Raji (cell line): ENCODE data around the gene ETHE1.

Experiments
- POLR2A ChIP-seq: IDR thresholded peaks from 2 replicates; pipeline ENCODE4 v1.6.1; 2011; ENCODE audit warnings: low read depth, low read length, control low read depth; ENCODE audit not compliant: insufficient read depth

ETHE1 gene

DNA sequence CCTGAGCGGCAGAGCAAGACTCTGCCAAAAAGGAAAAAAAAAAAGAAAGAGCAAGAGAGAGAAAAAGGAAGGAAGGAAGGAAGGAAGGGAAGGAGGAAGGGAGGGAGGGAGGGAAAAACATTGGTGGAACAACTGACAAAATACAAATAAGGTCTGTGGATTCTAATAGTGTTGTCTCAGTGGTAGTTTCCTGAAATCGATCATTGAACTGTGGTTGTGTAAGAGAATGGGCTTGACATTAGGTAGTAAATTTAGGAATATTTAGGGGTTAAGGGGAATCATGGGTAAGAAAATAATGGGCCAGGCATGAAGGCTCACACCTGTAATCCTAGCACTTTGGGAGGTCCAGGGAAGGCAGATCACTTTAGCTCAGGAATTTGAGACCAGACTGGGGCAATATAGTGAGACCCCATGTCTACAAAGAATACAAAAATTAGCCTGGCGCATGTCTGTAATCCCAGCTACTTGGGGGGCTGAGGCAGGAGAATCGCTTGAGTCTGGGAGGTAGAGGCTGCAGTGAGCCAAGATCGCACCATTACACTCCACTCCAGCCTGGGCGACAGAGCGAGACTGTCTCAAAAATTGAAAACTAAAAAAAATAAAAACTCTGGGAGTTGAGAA, 36.9 kb downstream of the ETHE1 start:
- no peak for TF ChIP-seq POLR2A

DNA sequence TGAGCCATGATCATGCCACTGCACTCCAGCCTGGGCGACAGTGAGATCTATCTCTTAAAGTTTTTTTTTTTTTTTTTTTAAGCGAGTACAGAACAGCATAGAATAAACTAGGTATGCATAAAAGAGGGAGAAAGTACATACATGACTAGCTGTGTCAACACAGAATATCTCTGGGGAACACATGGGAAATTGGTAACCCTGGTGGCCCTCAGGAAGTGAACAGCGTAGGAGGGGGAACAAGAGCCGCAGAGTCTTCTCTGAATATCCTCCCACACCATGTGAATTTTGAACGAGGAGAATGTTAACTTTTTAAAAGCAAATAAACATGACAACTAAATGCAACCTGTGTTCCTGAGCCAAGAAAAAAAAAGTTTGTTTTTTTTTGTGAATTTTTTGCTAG, 37.7 kb downstream of the ETHE1 start:
- TF ChIP-seq POLR2A, result no peak

DNA sequence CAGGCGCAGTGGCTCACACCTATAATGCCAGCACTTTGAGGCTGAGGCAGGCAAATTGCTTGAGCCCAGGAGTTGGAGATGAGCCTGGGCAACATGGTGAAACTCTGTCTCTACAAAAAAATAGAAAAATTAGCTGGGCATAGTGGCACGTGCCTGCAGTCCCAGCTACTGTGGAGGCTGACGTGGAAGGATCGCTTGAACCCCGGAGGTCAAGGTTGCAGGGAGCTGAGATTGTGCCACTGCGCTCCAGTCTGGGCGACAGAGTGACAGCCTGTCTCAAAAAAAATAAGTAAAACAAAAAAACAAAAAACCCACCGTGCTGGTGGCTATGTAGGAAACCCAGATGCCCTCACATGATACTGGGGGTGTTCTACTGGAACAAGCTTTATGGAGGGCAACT, 38.8 kb downstream of the ETHE1 start:
- no peak for TF ChIP-seq POLR2A

DNA sequence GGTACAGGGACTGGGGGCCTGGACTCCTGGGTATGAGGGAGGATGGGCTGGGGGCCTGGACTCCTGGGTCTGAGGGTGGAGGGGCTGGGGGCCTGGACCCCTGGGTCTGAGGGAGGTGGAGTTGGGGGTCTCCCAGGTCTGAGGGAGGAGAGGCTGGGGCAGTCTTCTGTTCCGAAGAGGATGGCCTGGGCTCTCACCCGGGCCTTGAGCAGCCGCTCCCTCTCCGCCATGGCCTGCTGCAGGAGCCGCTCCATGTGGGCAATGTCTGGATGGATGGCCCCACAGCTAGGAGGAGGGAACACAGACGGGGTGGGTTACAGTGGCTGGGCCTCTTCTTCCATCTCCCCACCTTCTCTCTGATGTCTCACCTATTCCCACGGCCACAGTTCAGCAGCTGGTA, 40.6 kb downstream of the ETHE1 start:
- no peak for TF ChIP-seq POLR2A

DNA sequence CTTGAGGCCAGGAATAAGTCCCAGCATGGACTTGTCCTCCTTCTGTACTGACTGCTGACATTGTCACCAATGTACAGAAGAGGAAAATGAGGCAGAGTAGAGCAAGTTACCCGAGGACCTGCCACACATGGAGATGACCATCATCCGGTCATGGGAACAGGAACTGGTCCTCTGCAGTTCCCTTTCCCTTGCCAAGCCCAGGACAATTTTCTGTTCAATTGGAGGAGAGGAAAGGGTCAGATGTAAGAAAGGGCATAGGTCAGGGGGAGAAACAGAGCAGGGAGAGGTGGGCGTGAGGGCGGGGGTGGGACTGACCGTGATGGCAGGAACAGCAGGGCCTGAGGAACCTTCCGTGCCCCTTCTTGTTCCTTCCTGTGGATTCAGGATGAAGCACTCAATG, 41.0 kb downstream of the ETHE1 start:
- no peak for TF ChIP-seq POLR2A

DNA sequence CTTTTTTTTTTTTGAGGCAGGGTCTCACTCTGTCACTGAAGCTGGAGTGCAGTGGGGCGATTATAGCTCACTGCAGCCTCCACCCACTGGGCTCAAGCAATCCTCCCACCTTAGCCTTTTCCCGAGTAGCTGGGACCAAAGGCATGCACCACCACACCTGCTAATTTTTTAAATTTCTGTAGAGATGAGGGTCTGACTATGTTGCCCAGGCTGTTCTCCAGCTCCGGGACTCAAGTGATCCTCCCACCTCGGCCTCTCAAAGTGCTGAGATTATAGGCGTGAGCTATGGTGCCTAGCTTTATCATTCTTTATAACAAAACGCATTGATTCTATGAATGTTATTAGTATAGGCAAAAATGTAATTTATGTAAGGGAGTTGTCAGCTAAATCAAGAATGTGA, 43.7 kb downstream of the ETHE1 start:
- no peak for TF ChIP-seq POLR2A

DNA sequence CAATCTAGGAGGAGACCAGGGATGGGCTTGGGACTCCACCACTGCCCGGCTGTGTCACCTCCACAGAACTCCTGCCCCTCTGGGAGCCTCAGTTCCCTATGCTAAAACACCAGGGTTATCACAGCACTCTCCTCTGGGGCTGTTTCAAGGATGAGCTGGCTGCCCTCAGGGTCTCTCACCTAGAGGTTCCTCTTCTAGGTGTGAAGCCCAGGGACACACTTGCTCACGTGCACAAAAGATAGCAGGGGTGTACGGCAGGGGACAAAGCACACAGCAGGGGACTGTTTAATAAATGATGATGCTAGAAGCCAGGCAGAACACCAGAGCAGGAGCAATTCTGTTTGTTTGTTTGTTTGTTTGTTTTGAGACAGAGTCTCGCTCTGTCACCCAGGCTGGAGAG, 44.8 kb downstream of the ETHE1 start:
- TF ChIP-seq POLR2A, result no peak

DNA sequence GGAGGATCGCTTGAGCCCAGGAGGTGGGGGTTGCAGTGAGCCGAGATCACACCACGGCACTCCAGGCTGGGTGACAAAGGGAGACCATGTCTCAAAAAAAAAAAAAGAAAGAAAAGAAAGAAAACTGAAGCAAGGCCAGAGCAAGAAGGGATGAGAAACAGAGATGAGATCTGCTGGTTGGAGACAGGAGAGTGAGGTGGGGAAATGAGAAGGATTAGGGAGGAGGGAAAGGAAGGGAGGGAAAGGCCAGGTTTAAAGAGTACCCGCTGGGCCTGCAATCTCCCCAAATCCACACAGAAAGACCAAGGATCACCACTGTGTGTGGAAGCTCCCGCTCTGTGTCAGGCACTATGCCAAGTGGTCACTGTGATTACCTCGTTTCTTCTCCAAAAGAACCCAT, 45.3 kb downstream of the ETHE1 start:
- no peak for TF ChIP-seq POLR2A

DNA sequence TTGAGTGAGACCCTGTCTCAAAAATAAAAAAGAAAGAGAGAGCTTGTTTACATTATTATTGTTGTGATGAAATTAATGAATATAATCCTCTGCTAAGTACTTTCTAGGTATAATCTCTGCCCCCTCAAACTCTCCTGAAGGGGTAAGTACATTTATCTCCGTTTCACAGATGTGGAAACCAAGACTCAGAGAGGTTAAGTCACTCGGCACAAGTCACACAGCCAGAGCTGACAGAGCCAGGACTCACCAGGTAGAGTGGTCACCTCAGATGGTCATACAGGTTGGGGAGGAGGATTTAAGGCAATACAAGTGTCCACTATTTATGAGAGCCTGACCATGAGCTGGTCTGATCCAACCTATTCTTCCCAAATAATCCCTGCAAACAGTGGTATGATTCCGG, 46.4 kb downstream of the ETHE1 start:
- TF ChIP-seq POLR2A, result no peak

DNA sequence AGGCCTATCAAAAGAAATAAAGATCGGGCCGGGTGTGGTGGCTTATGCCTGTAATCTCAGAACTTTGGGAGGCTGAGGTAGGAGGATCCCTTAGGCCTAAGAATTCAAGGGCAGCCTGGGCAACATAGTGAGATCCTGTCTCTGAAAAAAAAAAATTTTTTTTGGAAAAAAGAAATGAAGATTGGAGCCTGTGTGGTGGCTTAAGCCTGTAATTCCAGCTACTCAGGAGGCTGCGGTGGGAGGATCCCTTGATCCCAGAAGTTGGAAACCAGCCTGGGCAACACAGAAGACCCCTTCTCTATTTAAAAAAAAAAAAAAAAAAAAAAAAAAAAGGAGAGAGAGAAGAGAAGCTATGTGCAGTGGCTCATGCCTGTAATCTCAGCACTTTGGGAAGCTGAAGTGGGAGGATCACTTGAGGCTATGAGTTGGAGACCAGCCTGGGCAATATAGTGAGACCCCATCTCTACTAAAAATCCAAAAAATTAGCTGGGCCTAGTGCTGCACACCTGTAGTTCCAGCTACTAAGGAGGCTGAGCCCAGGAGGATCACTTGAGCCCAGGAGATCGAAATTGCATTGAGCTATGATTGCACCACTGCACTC, 46.9 kb downstream of the ETHE1 start:
- TF ChIP-seq POLR2A, result no peak

DNA sequence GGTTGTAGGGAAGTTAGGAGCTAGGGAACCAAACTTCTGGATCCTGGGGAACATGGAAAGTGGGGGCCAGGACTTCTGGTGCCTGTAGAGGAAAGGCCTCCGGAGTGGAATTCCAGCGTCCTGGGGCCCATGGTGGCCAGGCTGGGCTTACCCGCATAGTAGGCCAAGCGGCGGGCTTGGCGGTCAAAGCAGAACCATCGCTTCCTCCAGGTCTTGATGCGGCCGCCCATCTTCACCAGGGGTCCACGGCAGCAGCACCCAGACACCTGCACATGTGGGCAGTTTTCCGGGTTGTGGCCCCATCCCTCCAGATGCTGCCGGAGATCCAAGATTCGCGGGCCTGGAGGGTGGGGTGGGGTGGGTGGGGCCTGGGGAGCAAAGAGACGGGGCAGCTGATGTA, 47.8 kb downstream of the ETHE1 start:
- TF ChIP-seq POLR2A, result no peak

DNA sequence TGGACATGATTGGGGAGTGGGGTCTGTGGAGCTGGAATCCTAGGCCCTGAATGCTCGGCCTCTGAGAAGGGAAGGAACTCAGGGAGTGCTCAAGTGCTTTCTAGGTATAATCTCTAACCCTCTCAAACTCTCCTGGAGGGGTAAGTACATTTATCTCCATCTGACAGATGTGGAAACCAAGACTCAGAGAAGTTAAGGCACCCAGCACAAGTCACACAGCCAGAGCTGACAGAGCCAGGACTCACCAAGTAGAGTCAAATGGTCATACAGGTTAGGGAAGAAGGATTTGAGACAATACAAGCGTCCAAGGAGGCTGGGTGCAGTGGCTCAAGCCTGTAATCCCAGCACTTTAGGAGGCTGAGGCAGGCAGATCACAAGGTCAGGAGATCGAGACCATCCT, 48.7 kb downstream of the ETHE1 start:
- no peak for TF ChIP-seq POLR2A

DNA sequence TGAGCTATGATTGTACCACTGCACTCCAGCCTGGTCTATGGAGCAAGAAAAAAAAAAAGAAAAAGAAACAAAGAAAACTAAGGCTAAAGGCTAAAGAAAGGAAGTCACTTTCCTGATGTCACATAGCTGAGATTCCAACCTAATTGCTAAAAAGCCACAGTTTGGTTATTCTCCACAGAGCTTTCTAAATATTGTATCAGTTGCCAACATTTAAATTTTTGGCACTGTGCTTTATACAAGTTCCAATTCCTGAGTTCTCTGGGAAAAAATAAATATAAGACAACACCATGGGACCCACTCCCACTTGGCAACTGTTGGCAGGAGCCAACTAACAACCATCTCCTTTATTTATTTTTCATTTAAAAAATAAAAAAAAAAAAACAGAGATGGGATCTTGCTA, 50.4 kb downstream of the ETHE1 start:
- no peak for TF ChIP-seq POLR2A

DNA sequence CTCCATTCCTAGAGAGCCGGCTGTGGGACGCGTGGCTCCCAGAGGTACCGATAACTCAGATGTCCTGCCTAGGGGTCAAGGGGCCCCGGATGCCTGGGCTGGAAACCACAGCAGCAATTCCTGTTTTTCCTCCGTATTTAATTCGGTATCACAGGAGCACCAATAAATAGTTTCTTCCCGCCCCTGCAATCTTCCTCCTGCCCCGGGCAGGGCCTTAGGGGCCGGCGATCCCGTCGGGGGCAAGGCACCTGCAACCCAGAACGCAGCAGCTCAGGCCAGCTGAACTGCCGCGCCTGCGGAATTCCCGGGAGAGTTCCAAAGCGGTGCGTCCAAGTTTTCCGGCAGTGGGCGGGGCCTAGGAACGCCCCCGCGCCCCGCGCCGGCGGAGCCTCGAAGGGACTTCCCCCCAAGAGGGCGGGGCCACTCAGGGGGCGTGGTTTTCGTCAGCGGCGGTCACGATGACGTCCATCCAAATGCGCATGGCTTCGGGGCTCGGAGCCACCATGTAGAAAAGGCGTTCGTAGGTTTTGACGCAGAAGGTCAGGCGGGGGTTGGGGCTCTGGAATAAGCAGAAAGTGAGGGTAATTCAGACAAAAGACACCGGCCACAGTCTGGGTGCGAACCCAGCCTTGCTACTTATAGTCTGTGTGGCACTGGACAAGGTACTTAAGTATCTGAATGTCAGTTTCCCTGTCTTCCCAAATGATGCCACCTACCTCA, 51.9 kb downstream of the ETHE1 start:
- TF ChIP-seq POLR2A, result no peak

DNA sequence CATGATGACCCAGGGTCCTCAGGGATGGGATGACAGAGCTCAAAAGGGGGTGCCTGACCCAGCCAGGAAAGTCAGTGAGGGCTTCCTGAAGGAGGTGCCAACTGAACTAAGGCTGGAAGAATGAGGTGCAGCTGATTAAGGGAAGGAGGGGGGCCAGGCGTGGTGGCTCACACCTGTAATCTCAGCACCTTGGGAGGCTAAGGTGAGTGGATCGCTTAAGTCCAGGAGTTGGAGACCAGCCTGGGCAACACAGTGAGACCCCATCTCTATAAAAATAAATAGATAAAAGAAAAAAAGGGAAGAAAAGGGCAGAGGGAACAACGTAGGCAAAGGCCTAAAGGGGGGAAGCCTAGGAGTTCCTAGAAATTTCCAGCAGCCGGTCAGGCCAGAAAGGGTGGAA, 52.5 kb downstream of the ETHE1 start:
- no peak for TF ChIP-seq POLR2A

DNA sequence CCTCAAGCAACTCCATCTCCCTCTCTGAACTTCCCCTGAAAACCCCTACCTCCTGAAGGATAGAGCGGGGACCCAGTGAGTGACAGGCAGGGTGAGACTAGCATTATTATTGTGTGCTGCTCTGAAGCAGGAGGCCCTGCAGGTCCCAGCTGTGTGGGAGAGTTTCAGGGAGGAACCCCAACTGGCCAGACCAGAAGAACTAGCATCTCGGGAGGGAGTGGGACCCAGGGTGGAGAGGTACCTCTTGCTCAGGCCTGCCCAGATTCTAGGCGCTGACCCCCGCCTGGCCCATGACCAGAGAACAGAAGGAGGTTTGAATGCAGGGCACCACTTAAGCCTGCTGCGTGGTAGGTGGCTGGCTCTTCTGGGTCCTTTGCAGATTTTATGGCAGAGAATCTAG, 55.9 kb downstream of the ETHE1 start:
- no peak for TF ChIP-seq POLR2A

DNA sequence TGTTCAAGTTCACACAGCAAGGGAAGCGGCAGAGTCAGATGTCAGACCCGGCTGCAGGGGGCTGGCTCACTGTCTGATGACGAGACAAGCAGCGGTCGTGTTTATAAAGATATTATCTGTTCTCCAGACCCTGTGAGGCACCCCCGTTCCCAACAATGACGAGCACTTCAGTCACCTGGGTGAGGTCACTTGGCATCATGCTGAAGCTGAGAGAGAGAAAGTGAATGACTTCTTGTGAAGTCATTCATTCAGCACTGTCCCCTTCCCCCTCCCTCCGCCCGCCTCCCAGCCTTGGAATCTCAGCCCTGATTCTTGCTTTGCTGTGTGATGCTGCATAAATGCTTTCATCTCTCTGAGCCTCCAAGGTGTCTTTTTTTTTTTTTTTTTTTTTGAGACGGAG, 56.7 kb downstream of the ETHE1 start:
- TF ChIP-seq POLR2A, result no peak

DNA sequence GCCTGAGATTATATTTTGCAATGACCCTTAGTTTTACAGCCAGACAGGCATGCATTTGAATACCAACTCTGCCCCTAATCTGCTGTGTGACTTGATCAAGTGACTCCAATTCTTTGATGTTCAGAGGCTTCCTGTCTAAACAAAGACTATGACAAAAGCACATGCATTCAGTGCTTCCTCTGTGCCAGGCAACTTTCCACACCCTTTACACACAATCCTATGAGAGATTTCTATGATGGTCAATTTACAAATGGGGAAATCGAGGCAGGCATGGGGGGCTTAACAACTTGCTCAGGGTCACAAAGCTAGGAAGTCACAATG, 57.9 kb downstream of the ETHE1 start:
- no peak for TF ChIP-seq POLR2A
